ENCODE results near the gene NPPB.
A peak's percentile ranks its signal among the peaks of the same experiment; 100 is the strongest.

The NPPB gene

GRCh38 chr1:11881749-11882441 is 23.1 kb upstream of the NPPB start:
- DNase-seq (ENCODE audit: low read depth in 2 of 2): no peak

- DNase-seq (ENCODE audit: low read depth in 2 of 2): no peak
These were observed 22.4 kb upstream of the NPPB start for GRCh38 chr1:11880911-11881748.

GRCh38 chr1:11880181-11880575 is 21.4 kb upstream of the NPPB start:
- no peak for DNase-seq (ENCODE audit: low read depth in 2 of 2)

GRCh38 chr1:11879311-11880180 is 20.8 kb upstream of the NPPB start:
- DNase-seq (ENCODE audit: low read depth in 2 of 2): no peak

GRCh38 chr1:11878891-11879190 is 20.1 kb upstream of the NPPB start:
- no peak for DNase-seq (ENCODE audit: low read depth in 2 of 2)

- no peak for DNase-seq (ENCODE audit: low read depth in 2 of 2)
These were observed 19.5 kb upstream of the NPPB start for GRCh38 chr1:11878081-11878890.

- no peak for DNase-seq (ENCODE audit: low read depth in 2 of 2)
These were observed 18.3 kb upstream of the NPPB start for GRCh38 chr1:11877074-11877473.

GRCh38 chr1:11875094-11875493 is 16.3 kb upstream of the NPPB start:
- DNase-seq (ENCODE audit: low read depth in 2 of 2): no peak

- no peak for DNase-seq (ENCODE audit: low read depth in 2 of 2)
These were observed 15.9 kb upstream of the NPPB start for GRCh38 chr1:11874624-11875023.

- no peak for DNase-seq (ENCODE audit: low read depth in 2 of 2)
These were observed 15.5 kb upstream of the NPPB start for GRCh38 chr1:11874258-11874562.

- no peak for DNase-seq (ENCODE audit: low read depth in 2 of 2)
These were observed 14.9 kb upstream of the NPPB start for GRCh38 chr1:11873395-11874257.

GRCh38 chr1:11872545-11872944 is 13.8 kb upstream of the NPPB start:
- DNase-seq (ENCODE audit: low read depth in 2 of 2): no peak

- DNase-seq (ENCODE audit: low read depth in 2 of 2): no peak
These were observed 11.0 kb upstream of the NPPB start for GRCh38 chr1:11869650-11870207.

GRCh38 chr1:11869104-11869503 is 10.4 kb upstream of the NPPB start:
- no peak for DNase-seq (ENCODE audit: low read depth in 2 of 2)

- no peak for DNase-seq (ENCODE audit: low read depth in 2 of 2)
These were observed 9.7 kb upstream of the NPPB start for GRCh38 chr1:11868331-11868980.

GRCh38 chr1:11862890-11863289 is 4.1 kb upstream of the NPPB start:
- no peak for DNase-seq (ENCODE audit: low read depth in 2 of 2)

GRCh38 chr1:11860587-11860986 is 1.8 kb upstream of the NPPB start:
- DNase-seq (ENCODE audit: low read depth in 2 of 2): no peak

GRCh38 chr1:11860083-11860482 is 1.3 kb upstream of the NPPB start:
- no peak for DNase-seq (ENCODE audit: low read depth in 2 of 2)

- DNase-seq (ENCODE audit: low read depth in 2 of 2): peak; percentile 44 to 68
These were observed 475 bp upstream of the NPPB start for GRCh38 chr1:11858968-11859871.
